Neutrophil (primary cell): ENCODE data around the gene BAIAP3.

Source experiments
- H3K27ac ChIP-seq: fragments of 200-600 bp; sonication (generic); 2 replicates; pipeline ENCODE4 v1.5.1; 2016; ENCODE audit warnings: mild to moderate bottlenecking, moderate library complexity
- H3K27me3 ChIP-seq: fragments of 200-600 bp; sonication (generic); 2 replicates; pipeline ENCODE4 v1.6.0; 2016; ENCODE audit warnings: mild to moderate bottlenecking
- H3K36me3 ChIP-seq: fragments of 200-600 bp; sonication (generic); 2 replicates; pipeline ENCODE4 v1.5.1; 2017
- H3K4me1 ChIP-seq, 2 experiments: fragments of 200-600 bp in 1 of 2; sonication (generic) in 1 of 2; 1 replicate in 1 of 2; 2 replicates in 1 of 2; pipeline versions ENCODE4 v1.5.1 to v1.6.1; 2013 to 2016; ENCODE audit warnings: low read depth in 1 of 2, low read length in 1 of 2, mild to moderate bottlenecking in 1 of 2, moderate library complexity in 1 of 2; ENCODE audit not compliant: control insufficient read depth in 1 of 2, insufficient read depth in 1 of 2
- H3K4me3 ChIP-seq, 2 experiments: fragments of 200-600 bp in 1 of 2; sonication (generic) in 1 of 2; 1 replicate in 1 of 2; 2 replicates in 1 of 2; pipeline ENCODE4 v1.5.1; 2013 to 2016; ENCODE audit warnings: low read depth in 1 of 2, low read length in 1 of 2, mild to moderate bottlenecking in 1 of 2, moderate library complexity in 1 of 2
- H3K9me3 ChIP-seq: fragments of 200-600 bp; sonication (generic); 2 replicates; pipeline ENCODE4 v1.5.1; 2016
- TF ChIP-seq, protein P1 (sequence below): fragments of 200-600 bp; sonication (generic); IDR thresholded peaks from 2 replicates; pipeline ENCODE4 v1.5.1; 2016; ENCODE audit warnings: antibody characterized with exemption

Gene BAIAP3

DNA sequence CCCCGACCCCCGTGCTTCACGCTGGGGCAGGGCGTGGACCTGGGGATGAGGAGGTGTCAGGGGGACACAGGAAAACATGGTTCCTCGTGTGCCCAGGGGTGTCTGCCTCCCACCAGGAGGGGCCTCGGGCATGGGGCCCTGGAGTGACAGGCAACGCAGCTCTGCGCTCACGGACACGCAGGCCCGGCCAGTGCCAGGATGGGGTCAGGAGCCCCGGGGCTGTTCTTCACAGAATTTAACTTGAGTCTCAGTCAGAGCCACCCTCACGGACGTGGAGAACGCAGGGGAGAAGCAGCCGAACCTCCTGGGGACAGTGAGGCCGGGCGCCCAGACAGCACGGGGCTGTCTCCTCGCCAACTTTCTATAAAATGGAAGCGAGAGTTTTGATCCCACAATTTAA is 64.3 kb downstream of the BAIAP3 start:
- no peaks in the 10 kb centered on the region for H3K4me1 ChIP-seq

DNA sequence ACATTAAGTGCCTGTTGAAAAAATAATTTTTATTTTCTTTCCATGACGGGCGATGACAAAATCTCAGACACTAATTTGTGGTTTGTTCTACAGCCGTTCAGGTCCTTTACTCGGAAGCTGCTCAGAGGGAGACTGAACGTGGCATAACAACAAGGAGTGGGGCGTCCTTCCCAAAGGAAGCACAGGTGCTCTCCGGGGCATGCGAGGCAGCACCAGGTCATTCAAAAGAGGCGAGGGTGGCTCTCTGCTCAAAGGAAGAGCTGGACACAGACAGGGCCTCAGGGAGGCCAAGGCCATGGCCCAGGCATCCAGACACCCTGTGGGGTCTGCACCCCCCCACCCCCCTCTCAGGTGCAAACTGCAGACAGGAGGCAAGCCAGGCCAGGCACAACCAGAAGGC is 64.9 kb downstream of the BAIAP3 start:
- Histone ChIP-seq H3K36me3 (peaks cover 99% of the 10 kb centered on the region), H3K4me1 (no peaks in the 10 kb centered on the region), H3K4me3 (no peak overlapping the region), H3K27ac (no peak overlapping the region), H3K27me3 (no peaks in the 10 kb centered on the region), H3K9me3 (no peaks in the 10 kb centered on the region)
- TF ChIP-seq, protein P1, sequence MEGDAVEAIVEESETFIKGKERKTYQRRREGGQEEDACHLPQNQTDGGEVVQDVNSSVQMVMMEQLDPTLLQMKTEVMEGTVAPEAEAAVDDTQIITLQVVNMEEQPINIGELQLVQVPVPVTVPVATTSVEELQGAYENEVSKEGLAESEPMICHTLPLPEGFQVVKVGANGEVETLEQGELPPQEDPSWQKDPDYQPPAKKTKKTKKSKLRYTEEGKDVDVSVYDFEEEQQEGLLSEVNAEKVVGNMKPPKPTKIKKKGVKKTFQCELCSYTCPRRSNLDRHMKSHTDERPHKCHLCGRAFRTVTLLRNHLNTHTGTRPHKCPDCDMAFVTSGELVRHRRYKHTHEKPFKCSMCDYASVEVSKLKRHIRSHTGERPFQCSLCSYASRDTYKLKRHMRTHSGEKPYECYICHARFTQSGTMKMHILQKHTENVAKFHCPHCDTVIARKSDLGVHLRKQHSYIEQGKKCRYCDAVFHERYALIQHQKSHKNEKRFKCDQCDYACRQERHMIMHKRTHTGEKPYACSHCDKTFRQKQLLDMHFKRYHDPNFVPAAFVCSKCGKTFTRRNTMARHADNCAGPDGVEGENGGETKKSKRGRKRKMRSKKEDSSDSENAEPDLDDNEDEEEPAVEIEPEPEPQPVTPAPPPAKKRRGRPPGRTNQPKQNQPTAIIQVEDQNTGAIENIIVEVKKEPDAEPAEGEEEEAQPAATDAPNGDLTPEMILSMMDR, result no peak

More for the DNA sequence above, 64.3 kb downstream of the BAIAP3 start:
- no peak overlapping the region for H3K27ac ChIP-seq
- H3K4me3 ChIP-seq, result no peak overlapping the region
- H3K27me3 ChIP-seq, result no peaks in the 10 kb centered on the region
- peaks cover 99% of the 10 kb centered on the region for H3K36me3 ChIP-seq
- H3K9me3 ChIP-seq, result no peaks in the 10 kb centered on the region
- TF ChIP-seq, protein P1, result no peak
